Activated T-helper 1 cell treated with anti-CD3 and anti-CD28 coated beads, Interleukin-2, amount 50 U/mL, for 16 hours (primary cell): ENCODE data around the gene MDFI.

Experiments used
- DNase-seq, 2 donors: peaks; one replicate each; pipeline ENCODE4 v3.0.0-alpha.2; 2020; ENCODE audit warnings: low read depth in 1 of 2, low spot score in 1 of 2

The MDFI gene

DNA sequence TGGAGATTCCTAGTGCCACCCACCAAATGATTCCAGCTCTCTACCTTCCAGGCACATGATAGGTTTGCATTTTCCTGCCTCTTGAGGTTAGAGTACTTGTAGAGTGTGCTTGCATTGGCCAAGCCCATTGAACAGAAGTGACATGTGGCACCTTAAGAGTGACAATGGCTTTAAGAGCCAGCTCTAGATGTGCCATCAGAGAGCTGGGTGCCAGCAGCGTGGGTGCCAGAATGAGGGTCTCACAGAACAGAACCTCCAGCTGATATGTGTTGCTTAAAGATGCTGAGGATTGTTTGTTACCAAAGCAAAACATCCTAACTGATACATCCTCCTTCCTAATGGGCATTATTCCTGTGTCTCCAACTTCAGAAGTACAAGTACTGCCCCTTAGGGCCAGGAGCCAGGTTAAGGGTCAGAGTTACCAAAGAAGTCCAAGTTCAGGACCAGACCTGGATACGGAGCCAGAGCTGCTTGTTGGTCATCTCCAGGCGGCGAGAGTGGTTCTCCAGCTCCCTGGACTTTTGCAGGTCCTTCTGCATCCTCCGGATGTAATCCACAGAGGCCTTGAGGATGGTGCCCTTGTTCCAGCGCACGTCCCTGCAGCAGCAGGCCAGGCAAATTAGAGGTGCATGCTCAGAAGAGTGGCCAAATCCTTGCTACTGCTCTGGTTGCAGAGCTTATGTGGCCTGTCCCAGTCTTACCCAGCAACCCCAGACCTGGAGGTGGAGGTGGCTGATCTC, 47.5 kb downstream of the MDFI start:
- no peak for DNase-seq

GRCh38 chr6:41687501-41688175, 49.4 kb downstream of the MDFI start:
- no peak for DNase-seq

- no peak for DNase-seq
These were observed 50.1 kb downstream of the MDFI start for GRCh38 chr6:41688256-41688965.

DNA sequence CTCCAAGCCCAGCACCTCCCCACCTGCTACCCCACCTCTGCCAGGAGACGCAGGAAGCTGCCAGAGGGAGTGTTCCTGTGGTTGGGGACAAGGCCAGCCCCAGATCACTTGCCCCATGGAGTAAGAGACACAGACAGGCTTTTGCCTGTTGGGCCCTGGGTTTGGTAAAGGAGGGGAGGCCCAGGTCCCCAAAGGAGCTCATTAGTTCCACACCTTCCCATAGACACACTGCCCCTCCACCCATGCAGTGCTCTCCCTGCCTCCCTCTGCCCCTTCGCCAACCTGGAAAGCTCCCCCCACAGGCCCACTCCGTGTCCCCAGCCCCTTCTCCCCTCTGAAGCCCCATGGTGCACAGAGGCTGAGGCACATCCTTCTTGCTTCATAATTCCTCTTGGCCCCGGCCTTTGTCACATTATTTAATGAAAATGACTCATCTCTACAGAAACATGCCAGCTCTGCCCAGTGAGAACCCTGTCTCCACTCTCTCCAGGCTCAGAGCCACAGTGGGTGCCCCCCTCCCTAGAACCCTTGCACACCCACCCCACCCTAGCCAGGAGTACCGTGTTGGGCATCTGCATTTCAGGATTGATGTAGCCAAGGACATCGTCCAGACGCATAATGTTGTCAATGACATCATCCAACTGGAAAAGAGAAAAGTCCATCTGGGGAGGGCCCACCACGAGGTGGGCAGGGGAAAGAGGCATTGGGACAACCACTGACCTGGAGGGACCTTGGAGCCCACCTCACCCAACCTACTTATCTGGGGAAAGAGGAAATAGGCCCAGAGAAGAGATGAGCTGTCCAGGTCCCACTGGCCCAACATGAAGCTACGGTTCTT, 51.1 kb downstream of the MDFI start:
- no peak for DNase-seq

DNA sequence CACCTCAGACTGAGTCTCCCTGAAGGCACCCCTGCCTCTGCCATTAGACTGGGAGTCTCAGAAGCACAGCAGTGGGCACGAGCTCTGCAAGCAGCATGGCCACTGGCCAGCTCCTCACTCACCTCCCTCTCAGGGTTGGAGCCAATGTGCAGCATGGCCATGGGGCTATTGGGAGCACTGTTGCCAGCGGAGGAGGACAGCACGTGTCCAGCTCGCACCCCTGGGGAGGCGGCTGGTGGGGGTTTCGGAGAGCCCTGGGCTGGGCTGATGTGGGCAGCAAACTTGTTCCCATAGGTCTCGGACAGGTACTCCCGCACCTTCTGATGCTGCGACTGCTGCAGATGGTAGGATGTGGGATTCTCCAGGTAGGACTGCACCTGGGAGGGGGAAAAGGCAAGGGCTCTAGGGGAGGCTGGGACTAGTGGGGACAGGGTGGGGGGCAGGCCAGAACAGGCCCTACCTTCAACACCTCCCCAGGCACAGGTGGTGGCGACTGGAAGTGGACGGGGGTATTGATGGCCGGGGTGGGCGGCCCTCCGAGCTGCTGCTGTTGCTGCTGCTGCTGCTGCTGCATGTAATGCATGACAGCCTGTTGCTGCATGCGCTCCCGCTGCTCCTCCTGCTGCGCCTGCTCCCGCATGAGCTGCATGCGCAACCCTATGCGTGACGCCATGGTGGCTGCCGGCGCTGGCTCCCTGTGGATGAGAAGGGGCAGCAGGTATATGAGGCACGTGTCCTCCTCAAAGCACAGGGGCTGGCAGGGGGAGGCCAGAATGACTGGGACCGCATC, 52.5 kb downstream of the MDFI start:
- DNase-seq, result no peak

GRCh38 chr6:41691426-41692079, 53.3 kb downstream of the MDFI start:
- no peak for DNase-seq

DNA sequence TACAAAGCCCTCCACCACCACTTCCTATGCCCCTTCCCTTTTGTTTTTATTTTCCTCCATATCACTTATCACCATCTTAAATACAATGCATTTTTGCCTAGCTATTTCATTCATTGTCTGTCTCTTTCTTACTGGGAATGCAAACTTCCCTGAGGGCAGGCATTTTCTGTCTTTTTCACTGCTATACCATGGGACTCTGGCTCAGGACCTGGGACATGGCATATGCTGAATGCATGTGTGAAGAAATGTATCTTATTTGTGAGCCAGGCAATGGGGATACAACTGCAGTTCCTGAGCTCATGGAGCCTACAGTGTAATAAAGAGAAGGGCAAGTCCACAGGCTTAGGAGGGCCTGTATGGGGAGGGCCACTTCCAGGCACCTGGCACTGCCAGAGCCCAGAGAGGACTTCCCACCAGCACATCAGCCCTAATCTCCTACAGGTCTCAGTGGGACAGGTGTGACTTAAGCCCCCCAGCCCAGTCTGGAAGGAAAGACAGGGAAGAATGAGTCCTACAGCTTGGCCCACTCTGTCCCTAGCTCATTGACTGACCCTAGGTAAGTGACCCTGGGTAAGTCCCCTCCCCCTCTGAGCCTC, 53.9 kb downstream of the MDFI start:
- no peak for DNase-seq

DNA sequence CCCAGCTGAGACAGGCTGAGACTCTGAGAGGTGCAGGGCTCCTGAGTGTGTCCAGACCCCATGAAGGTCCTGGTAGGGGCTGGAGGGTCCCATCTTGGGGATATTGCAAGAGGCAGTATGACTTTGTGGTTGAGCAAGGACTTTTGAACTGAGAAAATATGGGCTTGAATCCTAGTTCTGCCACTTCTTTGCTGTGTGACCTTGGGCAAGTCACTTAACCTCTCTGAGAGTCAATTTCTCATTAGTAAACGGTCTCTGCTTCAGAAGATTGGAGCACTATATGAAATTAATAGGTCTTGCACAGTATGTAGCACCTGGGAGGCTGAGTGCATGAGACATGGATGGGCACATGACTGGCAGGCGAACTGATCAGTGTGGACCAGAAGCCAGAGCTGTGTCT, 54.5 kb downstream of the MDFI start:
- no peak for DNase-seq

DNA sequence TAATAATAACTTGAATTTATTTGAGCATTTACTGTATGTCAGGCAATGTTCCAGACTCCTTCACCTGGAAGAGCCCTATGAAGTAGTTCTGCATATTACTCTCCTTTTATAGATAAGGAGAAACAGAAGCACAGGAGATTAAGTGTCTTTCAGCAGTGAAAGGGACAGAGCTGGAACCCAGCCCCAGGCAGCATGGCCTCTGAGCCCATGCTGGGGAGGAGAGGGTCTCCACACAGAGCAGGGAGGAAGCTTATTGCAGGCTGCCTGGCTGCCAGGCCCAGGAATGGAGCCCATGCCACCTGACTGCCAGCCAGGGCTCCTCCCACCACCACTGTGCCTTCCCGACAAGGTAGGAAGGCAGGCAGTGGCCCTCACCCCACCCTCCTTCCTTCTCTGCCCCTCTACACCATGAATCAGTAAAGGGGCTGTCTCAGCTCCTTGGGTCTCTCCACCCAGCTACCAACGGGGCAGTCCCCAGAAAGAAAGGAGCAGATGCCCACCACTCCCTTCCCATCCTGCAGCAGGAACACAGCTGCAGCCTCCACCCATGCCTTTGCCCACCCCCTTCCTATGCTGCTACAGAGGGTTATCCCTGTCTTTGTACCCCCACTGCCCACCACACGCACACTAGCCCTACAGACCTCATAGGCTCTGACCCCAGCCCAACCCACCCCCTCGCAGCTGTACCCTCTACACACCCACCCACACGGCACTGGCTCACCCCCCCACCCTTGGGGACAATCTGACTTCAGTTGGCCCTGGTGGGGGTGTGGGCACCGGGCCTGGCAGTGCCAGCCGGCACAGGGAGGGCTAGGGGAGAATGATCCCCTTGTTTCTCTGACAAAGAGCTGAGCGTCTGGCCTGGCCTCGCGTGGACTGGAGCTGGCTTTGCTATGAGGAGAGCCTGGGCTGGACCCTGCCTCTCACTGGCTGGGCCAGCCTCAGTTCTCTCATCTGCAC, 55.3 kb downstream of the MDFI start:
- DNase-seq, result no peak

GRCh38 chr6:41694815-41695526, 56.7 kb downstream of the MDFI start:
- DNase-seq, result no peak

DNA sequence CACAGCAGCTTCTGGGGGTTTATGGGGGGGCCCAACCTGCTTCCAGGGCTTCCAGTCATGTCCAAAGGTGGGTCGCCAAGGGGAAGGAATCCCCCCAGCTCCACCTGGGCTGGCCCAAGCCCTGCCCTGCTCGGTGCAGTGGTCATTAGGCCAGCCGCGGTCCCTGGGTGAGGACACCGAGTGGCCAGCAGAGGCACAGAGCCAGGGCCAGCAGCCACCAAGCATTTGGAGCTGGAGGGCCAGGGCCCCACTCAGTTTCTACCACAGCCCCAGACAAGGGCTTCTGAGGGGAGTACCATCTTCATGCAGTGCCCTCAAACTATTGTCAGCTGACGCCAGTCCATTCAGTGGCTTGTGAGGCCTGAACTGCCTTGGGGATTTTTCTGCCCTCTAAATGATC, 57.6 kb downstream of the MDFI start:
- no peak for DNase-seq

GRCh38 chr6:41696788-41697187, 58.5 kb downstream of the MDFI start:
- DNase-seq, result no peak

- no peak for DNase-seq
These were observed 59.9 kb downstream of the MDFI start for GRCh38 chr6:41697861-41698781.

- no peak for DNase-seq
These were observed 60.8 kb downstream of the MDFI start for GRCh38 chr6:41699063-41699462.

DNA sequence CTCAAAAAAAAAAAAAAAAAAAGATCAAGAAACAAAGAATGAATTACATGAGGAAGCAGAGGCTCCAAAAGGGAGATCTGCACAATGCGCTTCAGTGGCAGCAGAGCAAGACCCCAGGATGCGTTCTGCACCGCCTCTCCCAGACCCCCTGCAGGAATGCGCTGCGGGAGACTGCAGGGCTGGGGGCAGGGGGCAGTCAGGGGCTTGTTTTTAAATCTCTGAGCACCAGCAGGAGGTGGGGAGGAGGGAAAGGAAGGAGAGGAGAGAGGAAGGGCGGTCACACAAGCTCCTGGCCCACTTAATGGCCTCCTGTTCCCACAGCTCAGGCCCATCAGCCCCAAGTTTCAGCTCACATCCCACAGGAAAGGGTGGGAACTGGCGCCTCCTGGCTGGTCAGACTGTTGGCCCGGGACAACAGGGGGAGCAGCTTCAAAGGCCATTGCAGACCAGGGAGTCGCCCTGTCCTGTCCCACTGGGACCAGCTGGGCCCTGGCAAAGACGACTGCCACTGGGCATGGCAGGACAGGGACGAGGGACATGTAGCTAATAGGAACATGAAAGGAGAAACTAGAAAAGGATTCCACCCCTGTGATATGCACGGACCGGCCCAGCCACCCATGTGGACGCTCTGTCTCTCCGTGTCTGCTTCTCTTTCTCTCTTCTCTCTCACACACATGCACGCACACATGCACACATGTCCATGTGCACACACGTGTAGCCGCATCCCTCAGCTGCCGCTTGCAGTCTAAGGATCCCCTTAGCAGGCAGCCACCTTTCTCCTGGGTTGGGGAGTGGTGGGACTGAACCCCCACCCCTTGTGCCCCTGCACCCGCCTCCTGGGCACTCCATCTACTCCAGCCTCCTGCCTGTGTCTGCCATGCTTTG, 62.4 kb downstream of the MDFI start:
- DNase-seq, result no peak
